IPS-18a (cell line): ENCODE data around the gene PDE4B.

ENCODE experiments used
- H3K27ac ChIP-seq: one replicate; pipeline ENCODE4 v1.5.1; 2013; ENCODE audit warnings: low read length
- H3K27me3 ChIP-seq: one replicate; pipeline ENCODE4 v1.6.1; 2013; ENCODE audit warnings: mild to moderate bottlenecking, low read length; ENCODE audit not compliant: control insufficient read depth, insufficient read depth
- H3K36me3 ChIP-seq: one replicate; pipeline ENCODE4 v1.6.1; 2013; ENCODE audit warnings: low read depth, low read length; ENCODE audit not compliant: control insufficient read depth
- H3K4me1 ChIP-seq: one replicate; pipeline ENCODE4 v1.6.1; 2013; ENCODE audit warnings: low read depth, low read length; ENCODE audit not compliant: control insufficient read depth
- H3K4me3 ChIP-seq: one replicate; pipeline ENCODE4 v1.5.1; 2013; ENCODE audit warnings: low read length
- H3K9ac ChIP-seq: one replicate; pipeline ENCODE4 v1.6.1; 2013; ENCODE audit warnings: mild to moderate bottlenecking, low read length, moderate library complexity
- H3K9me3 ChIP-seq: one replicate; pipeline ENCODE4 v1.6.1; 2013; ENCODE audit warnings: low read depth, low read length; ENCODE audit not compliant: control insufficient read depth

Gene PDE4B

DNA sequence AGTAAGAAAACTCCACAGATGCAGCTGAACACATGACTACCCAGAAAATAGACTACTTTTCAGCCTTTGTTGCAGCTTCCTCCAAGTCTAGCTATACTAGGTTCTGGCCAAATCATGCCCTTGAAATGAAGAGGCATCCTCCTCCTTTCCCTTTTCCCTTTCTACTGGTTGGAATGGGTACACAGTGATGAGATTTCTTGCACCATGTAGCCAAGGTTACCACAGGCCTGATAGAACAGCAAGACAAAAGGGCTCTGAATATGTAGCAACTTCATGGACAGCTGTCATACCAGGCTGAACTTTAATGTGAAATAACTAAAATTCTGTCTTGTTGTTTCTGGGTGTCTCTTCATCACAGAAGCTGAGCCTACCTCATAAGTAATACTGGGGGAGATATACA, 146.5 kb downstream of the PDE4B start:
- H3K9ac ChIP-seq: no peak overlapping the region

GRCh38 chr1:65939636-65940035, 146.9 kb downstream of the PDE4B start:
- Histone ChIP-seq H3K4me3 (no peak overlapping the region), H3K9me3 (no peaks in the 10 kb centered on the region), H3K27me3 (no peaks in the 10 kb centered on the region), H3K27ac (no peak overlapping the region), H3K36me3 (no peaks in the 10 kb centered on the region), H3K9ac (no peak overlapping the region), H3K4me1 (no peaks in the 10 kb centered on the region)

More for the DNA sequence above, 146.5 kb downstream of the PDE4B start:
- no peak overlapping the region for H3K4me3 ChIP-seq
- H3K27ac ChIP-seq: no peak overlapping the region
- H3K36me3 ChIP-seq: no peaks in the 10 kb centered on the region
- no peaks in the 10 kb centered on the region for H3K27me3 ChIP-seq
- H3K4me1 ChIP-seq: no peaks in the 10 kb centered on the region
- no peaks in the 10 kb centered on the region for H3K9me3 ChIP-seq

GRCh38 chr1:65940126-65940525, 147.4 kb downstream of the PDE4B start:
- Histone ChIP-seq H3K36me3 (no peaks in the 10 kb centered on the region), H3K27ac (no peak overlapping the region), H3K4me3 (no peak overlapping the region), H3K9me3 (no peaks in the 10 kb centered on the region), H3K9ac (no peak overlapping the region), H3K4me1 (no peaks in the 10 kb centered on the region), H3K27me3 (no peaks in the 10 kb centered on the region)

- H3K27ac ChIP-seq: no peak overlapping the region
- no peak overlapping the region for H3K4me3 ChIP-seq
- H3K9me3 ChIP-seq: no peaks in the 10 kb centered on the region
- H3K9ac ChIP-seq: no peak overlapping the region
- H3K4me1 ChIP-seq: no peaks in the 10 kb centered on the region
- no peaks in the 10 kb centered on the region for H3K36me3 ChIP-seq
- no peaks in the 10 kb centered on the region for H3K27me3 ChIP-seq
Observed at GRCh38 chr1:65942476-65942875, 149.8 kb downstream of the PDE4B start.

DNA sequence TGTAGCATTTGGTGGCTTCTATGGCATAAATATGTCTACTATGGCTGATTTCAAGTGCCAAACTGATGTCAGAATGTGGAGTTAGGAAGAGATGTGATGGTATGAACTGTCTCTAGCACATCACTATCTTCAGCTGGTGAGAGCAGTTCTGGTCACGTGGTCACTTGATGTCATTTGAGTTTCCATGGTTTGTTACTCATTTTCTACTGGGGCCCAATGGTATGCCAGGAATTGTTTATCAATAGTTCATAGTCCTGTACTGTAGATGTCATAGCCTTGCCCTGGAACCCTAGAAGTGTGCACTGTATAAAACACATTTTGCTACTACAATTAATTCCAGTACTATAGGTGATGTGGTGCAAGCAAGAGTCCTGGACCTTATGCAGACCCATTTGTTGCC, 153.7 kb downstream of the PDE4B start:
- Histone ChIP-seq H3K9me3 (no peaks in the 10 kb centered on the region), H3K4me1 (no peaks in the 10 kb centered on the region), H3K27me3 (no peaks in the 10 kb centered on the region)

GRCh38 chr1:65946960-65947359, 154.3 kb downstream of the PDE4B start:
- H3K4me3 ChIP-seq: no peak overlapping the region
- no peak overlapping the region for H3K9ac ChIP-seq
- H3K9me3 ChIP-seq: no peaks in the 10 kb centered on the region
- no peaks in the 10 kb centered on the region for H3K27me3 ChIP-seq
- H3K4me1 ChIP-seq: no peaks in the 10 kb centered on the region
- no peaks in the 10 kb centered on the region for H3K36me3 ChIP-seq
- H3K27ac ChIP-seq: no peak overlapping the region

More for the DNA sequence above, 153.7 kb downstream of the PDE4B start:
- no peaks in the 10 kb centered on the region for H3K36me3 ChIP-seq
- H3K9ac ChIP-seq: no peak overlapping the region
- H3K27ac ChIP-seq: no peak overlapping the region
- H3K4me3 ChIP-seq: no peak overlapping the region

DNA sequence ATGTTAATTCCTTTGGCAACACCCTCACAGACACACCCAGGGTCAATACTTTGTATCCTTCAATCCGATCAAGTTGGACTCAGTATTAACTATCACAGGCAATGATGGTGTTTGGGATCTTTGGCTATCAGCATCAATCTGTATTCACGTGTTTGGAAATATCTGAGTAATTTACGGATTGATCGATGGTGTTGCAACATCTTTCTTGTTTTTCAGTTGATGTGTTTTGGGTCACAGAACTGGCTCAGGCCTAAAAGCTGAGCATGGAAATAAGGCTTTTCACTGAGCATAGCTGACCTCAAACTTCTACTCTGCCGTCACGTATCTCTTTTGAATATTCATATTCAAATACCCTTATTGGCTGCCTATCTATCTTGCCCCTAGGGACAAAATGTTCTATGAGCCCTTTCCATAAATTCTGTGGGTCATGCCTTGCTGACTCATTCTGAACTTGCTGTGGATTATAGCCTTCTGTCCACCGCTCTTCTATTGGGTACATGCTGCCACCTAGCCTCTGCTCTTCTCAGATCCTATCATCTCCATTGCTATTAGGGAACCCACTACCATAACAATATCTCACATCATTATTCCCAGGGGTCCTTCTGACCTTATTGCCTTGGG, 156.0 kb downstream of the PDE4B start:
- no peak overlapping the region for H3K4me3 ChIP-seq
- no peaks in the 10 kb centered on the region for H3K36me3 ChIP-seq
- H3K27ac ChIP-seq: no peak overlapping the region
- H3K9ac ChIP-seq: no peak overlapping the region
- no peaks in the 10 kb centered on the region for H3K4me1 ChIP-seq
- H3K27me3 ChIP-seq: no peaks in the 10 kb centered on the region
- no peaks in the 10 kb centered on the region for H3K9me3 ChIP-seq

DNA sequence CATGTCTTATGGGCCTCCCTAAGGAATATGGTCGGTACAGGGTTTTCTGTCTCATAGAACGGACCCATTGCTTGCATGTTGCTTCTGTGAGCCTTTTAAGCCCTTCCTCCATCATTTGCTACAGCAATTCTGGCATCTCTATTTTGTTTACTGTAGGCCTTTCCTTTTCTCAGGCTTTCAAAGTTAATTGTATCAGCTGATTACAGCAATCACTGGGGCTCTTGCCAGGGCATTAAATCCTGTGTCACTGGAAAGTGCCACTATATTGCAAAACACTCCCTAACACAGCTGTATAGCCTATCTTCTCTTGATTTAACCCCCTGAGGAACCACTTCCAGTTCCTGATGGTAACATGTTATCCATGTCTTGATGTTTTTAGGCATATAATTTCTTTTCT, 156.5 kb downstream of the PDE4B start:
- Histone ChIP-seq H3K27me3 (no peaks in the 10 kb centered on the region), H3K9ac (no peak overlapping the region), H3K4me3 (no peak overlapping the region), H3K27ac (no peak overlapping the region), H3K36me3 (no peaks in the 10 kb centered on the region), H3K9me3 (no peaks in the 10 kb centered on the region), H3K4me1 (no peaks in the 10 kb centered on the region)

GRCh38 chr1:65949933-65950332, 157.2 kb downstream of the PDE4B start:
- no peaks in the 10 kb centered on the region for H3K36me3 ChIP-seq
- H3K27me3 ChIP-seq: no peaks in the 10 kb centered on the region
- no peaks in the 10 kb centered on the region for H3K9me3 ChIP-seq
- no peak overlapping the region for H3K27ac ChIP-seq
- no peak overlapping the region for H3K4me3 ChIP-seq
- no peak overlapping the region for H3K9ac ChIP-seq
- no peaks in the 10 kb centered on the region for H3K4me1 ChIP-seq

- H3K4me3 ChIP-seq: no peak overlapping the region
- H3K9ac ChIP-seq: no peak overlapping the region
- H3K27me3 ChIP-seq: no peaks in the 10 kb centered on the region
- H3K9me3 ChIP-seq: no peaks in the 10 kb centered on the region
- H3K36me3 ChIP-seq: no peaks in the 10 kb centered on the region
- H3K27ac ChIP-seq: no peak overlapping the region
- no peaks in the 10 kb centered on the region for H3K4me1 ChIP-seq
Observed at GRCh38 chr1:65952696-65953095, 160.0 kb downstream of the PDE4B start.

DNA sequence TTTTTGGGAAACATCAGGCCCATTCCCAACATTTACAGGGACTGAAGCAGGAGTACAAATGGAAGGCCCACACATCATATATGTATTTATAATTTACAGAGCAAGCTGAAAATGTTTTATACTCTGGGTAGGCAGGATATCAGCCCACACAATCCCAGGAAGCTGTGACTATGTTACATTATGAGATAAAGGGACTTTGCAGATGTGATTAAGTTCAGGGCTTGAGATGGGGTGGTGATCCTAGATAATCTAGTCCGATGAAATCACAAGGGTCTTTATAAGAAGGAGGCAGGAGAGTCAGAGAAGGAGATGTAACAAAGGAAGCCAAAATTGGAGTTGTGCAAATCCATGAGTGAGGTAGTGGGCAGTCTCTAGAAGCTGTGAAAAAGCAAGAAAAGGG, 160.5 kb downstream of the PDE4B start:
- no peaks in the 10 kb centered on the region for H3K9me3 ChIP-seq
- H3K9ac ChIP-seq: no peak overlapping the region
- H3K27me3 ChIP-seq: no peaks in the 10 kb centered on the region
- H3K4me3 ChIP-seq: no peak overlapping the region
- H3K4me1 ChIP-seq: no peaks in the 10 kb centered on the region
- no peaks in the 10 kb centered on the region for H3K36me3 ChIP-seq
- H3K27ac ChIP-seq: no peak overlapping the region

DNA sequence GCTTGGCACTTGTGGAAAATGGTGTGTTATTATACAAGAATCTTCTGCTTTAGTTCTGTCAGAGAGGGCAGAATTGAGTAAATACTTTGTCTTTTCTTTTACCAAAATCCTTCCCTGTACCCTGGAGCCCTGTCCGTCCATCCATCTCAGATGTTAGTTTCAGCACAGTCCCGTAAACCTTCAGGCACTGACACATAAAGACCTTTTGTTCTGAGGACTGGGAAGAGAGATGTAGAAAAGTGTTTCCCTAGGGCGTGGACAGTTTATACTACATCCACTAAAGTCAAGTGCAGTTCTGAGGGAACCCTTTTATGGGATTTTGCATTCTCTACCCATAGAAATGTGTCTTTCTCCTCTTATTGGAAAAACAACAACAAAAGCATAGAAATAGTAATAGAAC, 162.4 kb downstream of the PDE4B start:
- H3K27ac ChIP-seq: no peak overlapping the region
- no peaks in the 10 kb centered on the region for H3K27me3 ChIP-seq
- no peaks in the 10 kb centered on the region for H3K4me1 ChIP-seq
- no peak overlapping the region for H3K4me3 ChIP-seq
- no peak overlapping the region for H3K9ac ChIP-seq
- no peaks in the 10 kb centered on the region for H3K36me3 ChIP-seq
- no peaks in the 10 kb centered on the region for H3K9me3 ChIP-seq
